NCI-H446 (cell line): Measurements from ENCODE around the gene CMTM4.

Source experiments
- DNase-seq, 2 experiments: peaks; one replicate each; lab custom pipeline; 2025; lab: John Stamatoyannopoulos, UW

CMTM4 gene

DNA sequence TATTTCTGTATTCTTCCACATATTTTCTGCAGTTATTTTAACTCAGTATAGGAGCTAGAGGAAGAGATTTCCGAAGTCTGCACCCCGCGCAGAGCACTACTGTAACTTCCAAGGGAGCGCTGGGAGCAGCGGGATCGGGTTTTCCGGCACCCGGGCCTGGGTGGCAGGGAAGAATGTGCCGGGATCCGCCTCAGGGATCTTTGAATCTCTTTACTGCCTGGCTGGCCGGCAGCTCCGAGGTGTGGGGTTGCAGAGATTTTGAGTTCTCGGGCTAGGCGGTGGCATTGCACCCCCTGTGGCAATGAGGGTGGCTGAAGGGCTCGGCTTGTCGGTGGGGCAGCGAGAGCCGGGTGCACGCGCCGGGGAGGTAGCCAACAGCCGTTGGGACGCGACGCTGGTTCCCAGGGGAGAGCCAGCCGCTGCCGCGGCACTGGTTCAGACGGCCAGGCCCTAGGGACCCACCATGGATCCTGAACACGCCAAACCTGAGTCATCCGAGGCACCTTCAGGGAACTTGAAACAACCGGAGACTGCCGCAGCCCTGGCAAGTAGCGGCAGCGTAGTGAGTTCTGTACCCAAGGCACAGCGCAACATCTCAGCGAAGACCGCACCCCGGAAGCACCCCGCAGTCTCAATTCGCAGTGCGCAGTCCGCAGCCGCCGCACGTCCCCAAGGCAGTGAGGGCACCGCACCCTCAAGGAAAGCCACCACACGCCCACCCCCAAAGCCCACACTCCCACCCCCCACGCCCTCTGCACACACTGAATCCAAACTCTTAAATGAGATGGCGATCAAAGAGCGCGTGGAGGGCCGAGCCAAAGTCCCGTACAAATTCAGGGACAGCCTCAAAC lies 130.3 kb downstream of the CMTM4 start, which contains the start of gene CMTM1:
Gene CMTM1 (plus strand): TSS at position 389 of the 851 bp plus-strand sequence. CDS start 75 bp downstream, at position 464.
- DNase-seq = no peak
